ENCODE results near the gene ALX4. TPM values are rescaled to one million over a fixed set of nuclear protein-coding genes. Genes with fewer than 3 reads are reported as not detected.

The ALX4 gene
- total RNA-seq, 4 donors from 2014 or later: not detected

DNA sequence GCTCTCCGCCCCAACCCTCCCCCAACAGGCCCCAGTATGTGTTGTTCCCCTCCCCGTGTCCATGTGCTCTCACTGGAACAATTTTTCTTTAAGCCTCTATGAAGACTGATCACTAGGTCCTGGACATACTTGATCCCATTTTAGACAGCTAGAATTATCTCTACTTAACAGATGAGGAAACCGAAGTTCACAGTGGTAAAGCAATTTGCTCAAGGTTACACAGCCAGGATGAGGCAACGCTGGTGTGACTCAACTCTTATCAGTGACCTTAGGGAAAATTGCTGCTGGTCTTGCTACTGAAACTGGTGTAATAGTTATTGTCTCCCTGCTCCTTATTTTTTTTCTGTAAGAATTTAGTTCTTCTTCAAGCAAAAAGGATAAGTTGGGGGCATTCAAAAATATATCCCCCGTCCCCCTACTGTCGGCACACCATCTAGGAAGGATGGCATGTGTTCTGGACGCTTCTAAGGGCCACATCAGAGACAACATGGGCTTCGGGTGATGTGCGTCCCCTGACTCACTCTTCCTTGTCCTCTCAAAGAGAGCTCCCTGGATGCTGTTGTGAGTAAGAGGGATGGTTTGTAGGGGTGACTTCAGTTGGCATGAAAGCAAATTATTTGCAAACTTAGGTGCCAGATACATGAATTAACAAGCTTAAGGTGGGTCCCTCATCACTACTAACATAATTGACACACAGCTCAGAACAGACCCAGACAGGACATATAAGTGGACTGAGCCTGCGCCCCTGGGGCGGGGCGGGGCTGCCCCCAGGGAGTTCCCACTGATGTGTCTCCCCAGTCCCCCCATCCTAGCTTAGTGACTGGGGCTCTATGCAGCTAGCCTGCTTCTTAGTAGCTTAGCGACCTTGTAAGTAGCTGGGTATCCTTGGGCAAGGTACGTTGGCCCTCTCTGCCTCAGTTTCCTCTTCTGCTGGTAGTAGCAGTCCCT lies 23.6 kb upstream of the ALX4 start:
- DNase-seq: no peak
- in situ Hi-C loops (cut with MboI; ENCODE audit: low pct_ligation_motif_present in 1 of 4, low pct_unique_long_range_greater_than_20kb in 1 of 4, low sequenced_read_pairs in 3 of 4): no loop called here
- no peaks in the 10 kb centered on the region for H3K4me1 ChIP-seq
- H3K36me3 ChIP-seq: no peaks in the 10 kb centered on the region
- H3K4me3 ChIP-seq: no peak overlapping the region
- intact Hi-C loops (cut with DNase I; ENCODE audit: low total_unique reads): no loop called here
- 70 to 73% methylated on average over 4 to 14 of the region's 14 CpGs for WGBS, 2 donors (ENCODE audit: low coverage in 1 of 2)
- TF ChIP-seq EP300 (IDR thresholded peaks at IDR 0.05; ENCODE audit: low read depth): no peak
- no peak for TF ChIP-seq POLR2A (IDR thresholded peaks at IDR 0.05)
- TF ChIP-seq, protein P1, sequence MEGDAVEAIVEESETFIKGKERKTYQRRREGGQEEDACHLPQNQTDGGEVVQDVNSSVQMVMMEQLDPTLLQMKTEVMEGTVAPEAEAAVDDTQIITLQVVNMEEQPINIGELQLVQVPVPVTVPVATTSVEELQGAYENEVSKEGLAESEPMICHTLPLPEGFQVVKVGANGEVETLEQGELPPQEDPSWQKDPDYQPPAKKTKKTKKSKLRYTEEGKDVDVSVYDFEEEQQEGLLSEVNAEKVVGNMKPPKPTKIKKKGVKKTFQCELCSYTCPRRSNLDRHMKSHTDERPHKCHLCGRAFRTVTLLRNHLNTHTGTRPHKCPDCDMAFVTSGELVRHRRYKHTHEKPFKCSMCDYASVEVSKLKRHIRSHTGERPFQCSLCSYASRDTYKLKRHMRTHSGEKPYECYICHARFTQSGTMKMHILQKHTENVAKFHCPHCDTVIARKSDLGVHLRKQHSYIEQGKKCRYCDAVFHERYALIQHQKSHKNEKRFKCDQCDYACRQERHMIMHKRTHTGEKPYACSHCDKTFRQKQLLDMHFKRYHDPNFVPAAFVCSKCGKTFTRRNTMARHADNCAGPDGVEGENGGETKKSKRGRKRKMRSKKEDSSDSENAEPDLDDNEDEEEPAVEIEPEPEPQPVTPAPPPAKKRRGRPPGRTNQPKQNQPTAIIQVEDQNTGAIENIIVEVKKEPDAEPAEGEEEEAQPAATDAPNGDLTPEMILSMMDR (IDR thresholded peaks at IDR 0.05): no peak
- no peak for TF ChIP-seq POLR2AphosphoS5 (IDR thresholded peaks at IDR 0.05)
- H3K27ac ChIP-seq: no peak overlapping the region
- H3K27me3 ChIP-seq: peaks cover 84% of the 10 kb centered on the region
- no peaks in the 10 kb centered on the region for H3K9me3 ChIP-seq

DNA sequence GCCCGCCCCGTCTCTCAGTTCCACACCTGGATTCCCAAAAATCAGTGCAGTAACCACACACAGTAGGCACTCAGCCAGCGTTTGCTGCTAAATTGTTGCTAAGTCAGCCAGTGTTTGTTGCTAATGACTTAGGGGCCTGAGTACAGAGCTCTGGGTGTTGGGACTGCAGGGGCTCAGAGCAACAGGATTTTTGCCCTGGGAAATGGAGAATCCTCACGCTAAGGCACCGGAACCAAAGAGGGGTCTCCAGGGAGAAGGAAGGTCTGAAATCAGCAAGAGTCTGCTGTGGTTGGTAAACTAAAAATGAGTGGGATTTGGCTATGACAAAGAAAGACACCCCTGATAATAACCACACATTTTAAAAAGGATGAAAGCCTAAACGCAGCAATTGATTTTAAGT lies 22.7 kb upstream of the ALX4 start:
- H3K9me3 ChIP-seq: no peaks in the 10 kb centered on the region
- TF ChIP-seq POLR2AphosphoS5 (IDR thresholded peaks at IDR 0.05): no peak
- TF ChIP-seq, protein P1 (IDR thresholded peaks at IDR 0.05): no peak
- TF ChIP-seq POLR2A (IDR thresholded peaks at IDR 0.05): no peak
- no peak for TF ChIP-seq EP300 (IDR thresholded peaks at IDR 0.05; ENCODE audit: low read depth)
- H3K4me1 ChIP-seq: no peaks in the 10 kb centered on the region
- DNase-seq: no peak
- peaks cover 84% of the 10 kb centered on the region for H3K27me3 ChIP-seq
- H3K36me3 ChIP-seq: no peaks in the 10 kb centered on the region
- 38 to 63% methylated on average over 1 to 6 of the region's 6 CpGs for WGBS, 2 donors (ENCODE audit: low coverage in 1 of 2)
- no peak overlapping the region for H3K27ac ChIP-seq
- in situ Hi-C loops (cut with MboI; ENCODE audit: low pct_ligation_motif_present in 1 of 4, low pct_unique_long_range_greater_than_20kb in 1 of 4, low sequenced_read_pairs in 3 of 4): no loop called here
- intact Hi-C loops (cut with DNase I; ENCODE audit: low total_unique reads): no loop called here
- no peak overlapping the region for H3K4me3 ChIP-seq

DNA sequence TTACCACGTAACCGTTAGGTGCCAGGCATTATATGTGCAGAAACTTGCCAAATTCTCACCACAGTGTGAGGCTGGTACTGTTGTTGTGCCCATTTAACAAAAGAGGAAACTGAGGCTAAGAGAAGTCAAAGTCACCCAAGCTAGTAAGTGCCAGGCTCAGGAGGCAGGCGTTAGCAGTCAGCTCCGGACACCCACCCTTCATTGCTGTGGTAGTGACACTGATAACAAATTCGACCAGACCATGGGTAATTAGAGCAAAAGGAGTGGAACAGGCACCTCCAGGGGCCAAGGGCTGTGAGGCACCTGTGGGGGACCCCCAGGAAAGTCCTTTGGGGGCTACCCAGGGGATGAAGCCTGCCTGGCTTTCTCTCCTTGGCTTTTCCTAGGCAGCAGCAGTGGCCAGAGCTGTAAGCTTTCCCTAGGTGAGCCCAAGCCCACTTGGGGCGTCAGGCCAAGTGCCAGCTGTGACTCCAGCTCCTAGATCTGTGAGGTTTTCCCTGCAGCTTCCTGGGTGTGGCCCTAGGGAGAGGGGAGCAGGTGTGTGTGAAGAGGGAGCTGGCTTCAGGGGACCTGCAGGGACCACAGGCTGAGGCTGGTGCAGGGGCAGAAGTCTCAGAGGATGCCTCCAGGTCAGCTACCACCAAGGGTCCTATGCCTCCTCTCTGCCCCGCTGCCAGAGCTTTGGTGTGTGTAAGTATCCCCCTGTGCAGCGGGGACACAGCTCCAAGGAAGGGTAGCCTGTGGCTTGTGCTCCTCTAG lies 19.7 kb upstream of the ALX4 start:
- Histone ChIP-seq H3K4me1 (no peaks in the 10 kb centered on the region), H3K4me3 (no peak overlapping the region), H3K27ac (no peak overlapping the region), H3K36me3 (no peaks in the 10 kb centered on the region), H3K27me3 (peaks cover 84% of the 10 kb centered on the region), H3K9me3 (no peaks in the 10 kb centered on the region)
- intact Hi-C loops (cut with DNase I; ENCODE audit: low total_unique reads): no loop called here
- TF ChIP-seq, protein P1 (IDR thresholded peaks at IDR 0.05): no peak
- TF ChIP-seq POLR2AphosphoS5 (IDR thresholded peaks at IDR 0.05) (no peak), EP300 (IDR thresholded peaks at IDR 0.05; ENCODE audit: low read depth) (no peak), POLR2A (IDR thresholded peaks at IDR 0.05) (no peak)
- WGBS, 2 donors (ENCODE audit: low coverage in 1 of 2): 60 to 61% methylated on average over 1 to 8 of the region's 8 CpGs
- no peak for DNase-seq
- in situ Hi-C loops (cut with MboI; ENCODE audit: low pct_ligation_motif_present in 1 of 4, low pct_unique_long_range_greater_than_20kb in 1 of 4, low sequenced_read_pairs in 3 of 4): no loop called here

- no peak overlapping the region for H3K4me3 ChIP-seq
- no peak for DNase-seq
- intact Hi-C loops (cut with DNase I; ENCODE audit: low total_unique reads): no loop called here
- no peak overlapping the region for H3K27ac ChIP-seq
- TF ChIP-seq EP300 (IDR thresholded peaks at IDR 0.05; ENCODE audit: low read depth): no peak
- no peak for TF ChIP-seq POLR2AphosphoS5 (IDR thresholded peaks at IDR 0.05)
- TF ChIP-seq, protein P1 (IDR thresholded peaks at IDR 0.05): no peak
- no peak for TF ChIP-seq POLR2A (IDR thresholded peaks at IDR 0.05)
- H3K27me3 ChIP-seq: peaks cover 87% of the 10 kb centered on the region
- H3K9me3 ChIP-seq: no peaks in the 10 kb centered on the region
- in situ Hi-C loops (cut with MboI; ENCODE audit: low pct_ligation_motif_present in 1 of 4, low pct_unique_long_range_greater_than_20kb in 1 of 4, low sequenced_read_pairs in 3 of 4): no loop called here
- no peaks in the 10 kb centered on the region for H3K36me3 ChIP-seq
- WGBS, 2 donors (ENCODE audit: low coverage in 1 of 2): 21 to 26% methylated on average over 5 to 11 of the region's 11 CpGs
- no peaks in the 10 kb centered on the region for H3K4me1 ChIP-seq
Measured at GRCh38 chr11:44328138-44328660, 18.3 kb upstream of the ALX4 start.
